ENCODE results near the gene IQCF2. TPM values are rescaled to one million over a fixed set of nuclear protein-coding genes. Genes with fewer than 3 reads are reported as not detected.

The IQCF2 gene
- polyA plus RNA-seq, 3 donors: not detected

- Mint-ChIP-seq H3K4me1 (no peaks in the 10 kb centered on the region), H3K4me3 (no peak overlapping the region), H3K27me3 (ENCODE audit: low read depth in 3 of 3) (peaks cover 3 to 29% (median 11%) of the 10 kb centered on the region in 3 donors), H3K36me3 (no peaks in the 10 kb centered on the region), H3K27ac (no peak overlapping the region), H3K9me3 (peaks cover 0 to 2% (median 0%) of the 10 kb centered on the region in 7 donors)
- Histone ChIP-seq H3K27me3 (ENCODE audit: control insufficient read depth in 2 of 2, insufficient read depth in 2 of 2, low read length in 2 of 2) (no peaks in the 10 kb centered on the region), H3K4me1 (ENCODE audit: control insufficient read depth in 1 of 2, insufficient read depth in 2 of 2, low read length in 2 of 2) (no peaks in the 10 kb centered on the region), H3K9ac (ENCODE audit: insufficient read depth, low read length, poor library complexity, severe bottlenecking) (no peak overlapping the region), H2AFZ (ENCODE audit: insufficient read depth, low read depth, low read length, poor library complexity, severe bottlenecking) (no peak overlapping the region), H3K4me3 (replicated peaks in 1 of 3; ENCODE audit: low read depth in 2 of 3, low read length in 3 of 3) (no peak overlapping the region), H3K79me2 (ENCODE audit: insufficient read depth, low read length) (no peaks in the 10 kb centered on the region), H4K20me1 (ENCODE audit: insufficient read depth, low read length) (no peaks in the 10 kb centered on the region), H3K9me3 (replicated peaks in 1 of 2; ENCODE audit: control insufficient read depth in 1 of 2, insufficient read depth in 1 of 2, low read length in 2 of 2) (no peaks in the 10 kb centered on the region), H3K36me3 (replicated peaks in 1 of 2; ENCODE audit: control insufficient read depth in 1 of 2, insufficient read depth in 2 of 2, low read length in 2 of 2) (no peaks in the 10 kb centered on the region), H3K4me2 (replicated peaks; ENCODE audit: extremely low read depth, low read length, poor library complexity, severe bottlenecking) (no peak overlapping the region), H3K27ac (ENCODE audit: low read depth in 1 of 2, low read length in 2 of 2) (no peak overlapping the region)
- TF ChIP-seq CTCF (IDR thresholded peaks at IDR 0.05): no peak
- 60% methylated on average over 1 of the region's 4 CpGs for WGBS (ENCODE audit: insufficient coverage)
- no peak for DNase-seq
- intact Hi-C loops (cut with micrococcal nuclease): no loop called here
Measured at GRCh38 chr3:51874889-51875288, 13.5 kb downstream of the IQCF2 start.

- no peaks in the 10 kb centered on the region for H3K4me1 ChIP-seq (ENCODE audit: control insufficient read depth in 1 of 2, insufficient read depth in 2 of 2, low read length in 2 of 2)
- H3K9me3 ChIP-seq (replicated peaks in 1 of 2; ENCODE audit: control insufficient read depth in 1 of 2, insufficient read depth in 1 of 2, low read length in 2 of 2): no peaks in the 10 kb centered on the region
- H3K4me2 ChIP-seq (replicated peaks; ENCODE audit: extremely low read depth, low read length, poor library complexity, severe bottlenecking): no peak within 1 kb of the TSS
- Mint-ChIP-seq H3K4me3 (no peak within 1 kb of the TSS), H3K36me3 (no peaks in the 10 kb centered on the region), H3K27ac (peak within 1 kb of the TSS in 1 of 7 donors; percentile 2), H3K9me3 (peaks cover 0 to 8% (median 1%) of the 10 kb centered on the region in 7 donors), H3K27me3 (ENCODE audit: low read depth in 3 of 3) (peaks cover 3 to 26% (median 9%) of the 10 kb centered on the region in 3 donors), H3K4me1 (no peaks in the 10 kb centered on the region)
- WGBS (ENCODE audit: insufficient coverage): 96% methylated on average over 4 of the region's 4 CpGs
- H2AFZ ChIP-seq (ENCODE audit: insufficient read depth, low read depth, low read length, poor library complexity, severe bottlenecking): no peak within 1 kb of the TSS
- H3K9ac ChIP-seq (ENCODE audit: insufficient read depth, low read length, poor library complexity, severe bottlenecking): no peak within 1 kb of the TSS
- no peak for TF ChIP-seq CTCF (IDR thresholded peaks at IDR 0.05)
- H3K4me3 ChIP-seq (replicated peaks in 1 of 3; ENCODE audit: low read depth in 2 of 3, low read length in 3 of 3): no peak within 1 kb of the TSS
- no peaks in the 10 kb centered on the region for H3K79me2 ChIP-seq (ENCODE audit: insufficient read depth, low read length)
- no peak within 1 kb of the TSS for H3K27ac ChIP-seq (ENCODE audit: low read depth in 1 of 2, low read length in 2 of 2)
- no peaks in the 10 kb centered on the region for H4K20me1 ChIP-seq (ENCODE audit: insufficient read depth, low read length)
- DNase-seq: no peak
- H3K27me3 ChIP-seq (ENCODE audit: control insufficient read depth in 2 of 2, insufficient read depth in 2 of 2, low read length in 2 of 2): no peaks in the 10 kb centered on the region
- intact Hi-C loops (cut with micrococcal nuclease): no loop called here
- H3K36me3 ChIP-seq (replicated peaks in 1 of 2; ENCODE audit: control insufficient read depth in 1 of 2, insufficient read depth in 2 of 2, low read length in 2 of 2): no peaks in the 10 kb centered on the region
Measured at GRCh38 chr3:51875501-51875900, 14.1 kb downstream of the IQCF2 start, which contains the start of gene IQCF5. Gene IQCF5 (minus strand): TSS chr3:51875601. CDS start chr3:51875531, 70 bp downstream.

Measured in CD14-positive monocyte (primary cell).